ENCODE results near the gene TTC7B.

The TTC7B gene

GRCh38 chr14:90797451-90797850, 18.8 kb downstream of the TTC7B start:
- H3K4me3 ChIP-seq (ENCODE audit: low read depth, low read length) = no peak overlapping the region
- no peak for TF ChIP-seq CTCF (IDR thresholded peaks at IDR 0.05; ENCODE audit: low read depth, low read length, missing control alignments)
- DNase-seq (ENCODE audit: low read depth) = no peak

GRCh38 chr14:90796329-90796728, 19.9 kb downstream of the TTC7B start:
- H3K4me3 ChIP-seq (ENCODE audit: low read depth, low read length) = no peak overlapping the region
- TF ChIP-seq CTCF (IDR thresholded peaks at IDR 0.05; ENCODE audit: low read depth, low read length, missing control alignments) = no peak
- DNase-seq (ENCODE audit: low read depth) = no peak

GRCh38 chr14:90795744-90796143, 20.5 kb downstream of the TTC7B start:
- no peak overlapping the region for H3K4me3 ChIP-seq (ENCODE audit: low read depth, low read length)
- TF ChIP-seq CTCF (IDR thresholded peaks at IDR 0.05; ENCODE audit: low read depth, low read length, missing control alignments) = no peak
- no peak for DNase-seq (ENCODE audit: low read depth)

DNA sequence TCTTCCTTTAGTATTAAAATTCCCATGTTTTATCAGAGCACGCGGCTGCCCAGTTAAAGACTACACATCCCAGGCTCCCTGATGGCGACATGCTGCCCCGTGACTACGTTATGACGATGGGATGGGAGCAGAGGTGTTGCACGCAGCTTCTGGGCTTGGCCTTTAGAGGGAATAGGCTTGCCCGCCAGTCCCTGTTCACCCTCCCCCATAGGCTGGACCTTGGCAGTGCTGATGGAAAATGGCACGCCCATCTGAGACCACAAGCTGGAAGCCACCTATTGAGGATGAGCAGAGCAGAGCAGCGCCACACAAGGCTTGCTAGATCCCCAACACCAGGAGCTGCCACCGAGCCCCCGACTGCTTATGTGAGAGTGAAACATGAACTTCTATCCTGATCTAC, 24.7 kb downstream of the TTC7B start:
- TF ChIP-seq CTCF (IDR thresholded peaks at IDR 0.05; ENCODE audit: low read depth, low read length, missing control alignments) = no peak
- H3K4me3 ChIP-seq (ENCODE audit: low read depth, low read length) = no peak overlapping the region
- DNase-seq (ENCODE audit: low read depth) = no peak

DNA sequence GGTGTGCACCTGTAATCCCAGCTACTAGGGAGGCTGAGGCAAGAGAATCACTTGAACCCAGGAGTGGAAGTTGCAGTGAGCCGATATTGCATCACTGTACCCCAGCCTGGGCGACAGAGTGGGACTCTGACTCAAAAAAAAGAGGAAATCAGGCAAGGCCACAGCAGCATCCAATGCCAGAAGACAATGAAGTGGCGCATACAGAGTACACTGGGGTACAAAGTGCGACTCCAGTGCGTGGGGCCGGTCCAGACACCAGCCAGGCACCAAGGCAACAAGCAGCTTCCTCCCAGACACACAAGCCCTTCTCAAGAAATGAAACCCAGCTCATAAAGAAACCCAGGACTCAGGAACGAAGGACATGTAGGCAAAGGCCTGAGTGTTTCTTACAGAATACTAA, 28.2 kb downstream of the TTC7B start:
- no peak for DNase-seq (ENCODE audit: low read depth)
- no peak overlapping the region for H3K4me3 ChIP-seq (ENCODE audit: low read depth, low read length)
- no peak for TF ChIP-seq CTCF (IDR thresholded peaks at IDR 0.05; ENCODE audit: low read depth, low read length, missing control alignments)

- TF ChIP-seq CTCF (IDR thresholded peaks at IDR 0.05; ENCODE audit: low read depth, low read length, missing control alignments) = no peak
- H3K4me3 ChIP-seq (ENCODE audit: low read depth, low read length) = no peak overlapping the region
- no peak for DNase-seq (ENCODE audit: low read depth)
Measured at GRCh38 chr14:90785876-90786450, 30.3 kb downstream of the TTC7B start.

GRCh38 chr14:90785471-90785870, 30.8 kb downstream of the TTC7B start:
- peak; percentile 6 for TF ChIP-seq CTCF (IDR thresholded peaks at IDR 0.05; ENCODE audit: low read depth, low read length, missing control alignments)
- no peak for DNase-seq (ENCODE audit: low read depth)
- no peak overlapping the region for H3K4me3 ChIP-seq (ENCODE audit: low read depth, low read length)

All from GM12864 (cell line).